ENCODE results near the gene PLXNA2.

- no peak for TF ChIP-seq GATA3 (IDR thresholded peaks at IDR 0.05; ENCODE audit: low read depth, low read length)
- TF ChIP-seq GATA2 (IDR thresholded peaks at IDR 0.05; ENCODE audit: low read depth, low read length): no peak
These were observed 251.4 kb downstream of the PLXNA2 start for GRCh38 chr1:207992677-207993236.
